Cerebellar nuclear complex (tissue), 1 donor: ENCODE measurements around the gene PCP4.

Experiments
- DNase-seq, 2 experiments: peaks; one replicate each; lab custom pipeline; 2025; lab: John Stamatoyannopoulos, UW

The PCP4 gene

DNA sequence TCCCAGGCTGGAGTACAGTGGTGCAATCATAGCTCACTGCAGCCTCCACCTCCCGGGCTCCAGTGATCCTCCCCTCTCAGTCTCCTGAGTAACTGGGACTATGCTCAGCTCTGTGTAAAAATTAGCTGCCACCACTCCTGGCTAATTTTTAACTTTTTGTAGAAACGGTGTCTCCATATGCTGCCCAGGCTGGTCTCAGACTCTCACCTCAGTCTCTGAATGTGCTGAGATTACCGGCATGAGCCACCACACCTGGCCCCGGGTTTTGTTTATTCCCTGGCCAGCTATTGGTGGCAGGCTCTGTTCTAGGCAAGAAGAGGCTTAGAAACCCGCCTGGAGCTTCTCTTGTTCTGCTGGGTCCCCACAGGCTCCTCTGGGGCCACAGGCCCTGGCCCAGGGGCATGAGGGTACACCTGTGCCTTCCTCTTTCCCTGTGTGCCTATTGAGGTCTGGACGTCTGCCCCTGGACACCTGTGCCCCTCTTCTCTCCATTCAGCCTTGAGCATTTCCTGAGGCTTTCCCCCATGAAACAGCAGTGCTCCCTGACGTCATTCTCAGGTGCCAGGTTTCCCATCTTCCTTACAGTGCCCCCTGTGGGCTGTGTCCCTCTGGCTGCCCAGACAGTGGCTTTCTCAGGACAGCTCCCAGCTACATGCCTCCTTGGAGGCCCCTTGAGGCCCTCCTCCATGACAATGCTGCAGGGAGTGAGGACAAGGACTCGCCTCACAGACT, 57.5 kb downstream of the PCP4 start:
- DNase-seq: no peak

DNA sequence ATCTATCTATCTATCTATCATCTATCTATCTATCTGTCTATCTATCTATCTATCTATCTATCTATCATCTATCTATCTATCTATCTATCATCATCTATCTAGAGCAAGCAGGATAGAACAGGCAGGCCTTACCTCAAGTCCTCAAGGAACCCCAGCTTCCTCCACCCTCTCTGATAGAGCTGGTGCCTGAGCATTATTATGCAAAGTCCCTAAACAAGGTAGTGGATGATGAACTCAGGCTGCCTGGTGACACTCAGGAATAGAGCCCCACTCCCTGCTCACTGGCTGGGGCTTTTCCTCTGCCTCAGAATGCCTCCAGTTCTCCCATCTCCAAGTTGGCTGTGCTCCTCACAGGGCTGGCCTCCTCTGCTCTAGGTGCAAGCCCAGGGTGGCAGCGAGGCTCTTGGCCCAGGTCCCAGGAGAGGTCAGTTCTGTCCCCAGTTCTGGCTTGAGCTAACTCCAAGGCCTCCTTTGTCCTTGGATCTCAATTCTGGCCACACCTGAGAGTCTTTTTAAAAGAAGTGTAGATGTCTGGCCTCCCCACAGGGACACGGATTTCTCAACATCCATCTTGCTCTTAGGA, 60.2 kb downstream of the PCP4 start:
- DNase-seq: no peak

DNA sequence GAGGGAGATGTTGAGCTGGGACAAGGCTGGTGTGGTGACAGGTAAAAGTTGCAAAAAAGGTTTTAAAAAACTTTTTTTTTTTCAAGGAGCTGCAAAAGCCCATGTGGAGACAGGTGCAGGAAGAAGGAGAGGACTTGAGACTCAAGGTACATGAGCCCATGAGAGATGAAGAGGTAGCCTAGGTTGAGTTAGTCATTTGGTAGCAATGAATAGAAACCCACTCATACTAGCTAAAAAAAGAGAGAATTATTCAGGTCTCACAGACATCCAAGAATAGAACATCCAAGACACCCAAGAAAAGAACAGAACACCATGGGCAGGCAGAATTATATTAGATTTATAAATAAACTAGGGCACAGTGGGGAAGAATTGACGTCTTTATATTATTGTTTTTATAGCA, 65.1 kb downstream of the PCP4 start:
- no peak for DNase-seq

DNA sequence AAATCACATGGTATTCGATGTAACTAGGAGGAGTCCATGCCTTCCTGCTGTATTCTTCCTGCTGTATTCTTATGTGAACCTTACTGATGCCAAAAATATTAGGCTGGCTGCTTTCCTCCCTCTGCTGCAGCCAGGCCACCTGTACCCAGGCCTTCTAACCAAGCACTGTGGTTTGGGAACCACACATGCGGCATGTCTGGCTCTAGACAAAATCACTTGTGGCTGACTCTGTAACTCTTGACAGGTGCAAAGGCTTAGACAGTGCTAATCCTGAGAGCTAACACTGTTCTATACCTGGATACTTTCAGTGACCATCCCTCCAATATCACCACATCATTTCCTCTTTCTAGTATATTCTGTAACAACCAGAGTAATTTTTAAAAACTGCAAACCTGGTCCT, 67.7 kb downstream of the PCP4 start:
- no peak for DNase-seq

DNA sequence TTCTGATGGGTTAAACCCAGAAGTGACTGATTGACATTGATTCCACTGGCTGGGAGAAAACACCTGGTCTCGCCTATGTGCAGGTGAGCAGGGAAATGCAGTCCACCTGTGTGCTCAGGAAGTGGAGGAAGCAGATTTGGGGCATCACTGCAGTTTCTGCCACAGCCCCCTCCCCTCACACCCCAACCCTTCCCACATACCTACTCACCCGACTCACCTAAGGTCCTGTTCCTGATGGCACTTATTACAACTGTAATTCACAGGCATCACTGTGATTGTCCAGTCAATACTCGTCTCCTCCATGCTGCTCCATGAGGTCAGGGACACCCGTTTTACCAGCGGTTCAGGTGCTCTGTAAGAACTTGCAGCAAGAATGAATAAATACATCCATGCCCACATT, 68.5 kb downstream of the PCP4 start:
- DNase-seq: no peak

DNA sequence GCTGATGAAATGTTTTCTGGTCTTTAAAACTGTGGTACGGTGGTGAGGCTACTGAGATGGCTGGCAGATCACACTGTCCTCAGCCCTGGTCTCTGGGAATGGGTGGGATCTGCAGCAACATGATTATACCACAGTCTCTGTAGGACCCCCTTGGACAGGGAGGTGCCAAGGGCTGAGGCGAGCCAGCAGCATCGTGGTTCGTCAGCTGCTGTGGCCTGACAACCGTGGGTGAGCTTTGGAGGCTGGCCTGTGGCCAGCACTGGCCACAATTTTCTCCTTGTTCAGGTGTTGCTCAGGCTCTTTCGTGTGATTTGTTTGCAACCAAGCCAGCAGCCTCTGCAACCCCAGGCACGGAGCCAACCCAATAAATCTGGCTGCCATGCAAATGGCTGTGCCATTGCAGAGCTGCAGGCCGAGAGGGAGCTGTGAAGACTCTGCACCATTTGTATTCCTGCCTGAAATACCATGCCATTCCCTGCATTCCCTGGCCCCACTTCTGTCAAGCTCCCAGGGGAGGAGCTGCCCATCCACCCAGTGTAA, 70.9 kb downstream of the PCP4 start:
- no peak for DNase-seq

DNA sequence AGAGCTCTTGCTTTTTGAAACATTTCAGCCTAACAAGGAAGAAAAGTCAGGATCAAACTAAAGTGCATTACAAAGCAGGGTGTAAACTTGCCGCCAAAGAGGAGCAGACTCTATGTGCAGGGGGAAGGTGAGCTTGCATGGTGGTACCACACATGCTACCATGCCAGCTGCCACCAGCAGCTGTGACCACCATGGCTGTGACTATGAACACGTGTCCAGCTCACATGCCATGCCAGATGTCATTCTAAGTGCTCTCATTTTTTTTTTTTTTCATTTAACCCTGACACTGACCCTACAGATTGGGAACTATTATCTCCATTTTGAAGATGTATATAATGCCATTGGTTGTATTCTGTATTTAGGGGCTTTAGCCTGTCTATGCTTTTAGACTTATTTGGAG, 79.0 kb downstream of the PCP4 start:
- no peak for DNase-seq

DNA sequence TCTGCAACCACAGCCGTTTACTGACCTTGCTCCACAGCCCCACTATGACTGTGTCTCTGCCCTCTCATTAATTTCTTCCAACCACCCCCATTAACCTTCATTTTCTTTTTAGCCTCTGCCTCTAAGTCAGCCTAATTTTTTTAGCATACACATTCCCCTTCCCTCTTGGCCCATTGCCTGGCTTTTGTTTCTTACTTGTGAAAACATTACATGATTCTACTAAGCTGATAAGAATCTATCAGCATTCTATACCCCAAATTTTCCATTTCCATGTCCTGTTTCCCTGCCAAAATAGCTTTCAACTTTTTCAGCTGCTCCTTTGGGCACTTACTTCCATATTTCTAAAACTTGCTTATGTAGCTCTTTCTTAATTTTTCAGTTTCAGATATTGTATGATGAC, 79.8 kb downstream of the PCP4 start:
- no peak for DNase-seq

DNA sequence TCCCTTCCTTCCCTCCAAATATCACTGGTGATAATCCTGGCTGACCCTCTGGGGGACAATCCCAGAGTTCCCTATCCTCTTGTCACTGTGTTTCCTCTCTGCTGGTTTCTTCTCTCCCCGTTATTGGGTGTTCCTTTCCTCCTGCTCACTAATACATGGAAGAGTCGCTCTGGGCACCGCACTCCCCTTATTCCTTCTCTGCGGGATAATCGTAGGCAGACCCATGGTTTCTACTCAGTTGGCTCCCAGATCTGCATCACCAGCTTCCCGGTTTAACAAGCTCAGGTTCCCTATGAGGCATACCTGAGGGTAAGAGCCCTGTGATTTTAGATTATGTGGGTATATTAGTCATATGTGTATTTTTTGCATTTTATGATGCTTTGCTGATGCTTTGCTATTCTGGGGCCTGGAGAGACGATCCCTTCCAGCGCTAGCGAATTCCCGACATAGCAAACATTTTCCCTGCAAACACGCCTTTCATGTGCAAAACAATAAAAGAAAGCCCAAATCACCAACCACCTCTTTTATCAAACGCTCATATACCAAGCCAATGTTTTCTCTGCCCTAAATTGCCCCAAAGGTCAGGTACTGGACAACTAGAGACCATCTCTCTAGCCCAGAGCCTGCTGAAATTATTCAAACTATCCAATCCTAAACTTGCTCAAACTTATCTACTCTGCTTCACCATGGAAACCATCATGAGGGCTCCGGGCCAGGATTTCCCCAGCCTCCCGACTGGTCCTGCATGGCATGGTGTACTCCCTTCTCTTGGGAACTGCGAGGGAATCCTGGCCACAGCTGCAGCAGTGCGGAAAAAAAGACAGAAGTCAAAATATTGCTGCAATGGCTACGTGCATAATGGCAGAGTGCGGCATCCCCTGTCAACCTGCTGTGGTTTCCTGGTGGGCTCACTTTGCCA, 84.2 kb downstream of the PCP4 start:
- DNase-seq: no peak

DNA sequence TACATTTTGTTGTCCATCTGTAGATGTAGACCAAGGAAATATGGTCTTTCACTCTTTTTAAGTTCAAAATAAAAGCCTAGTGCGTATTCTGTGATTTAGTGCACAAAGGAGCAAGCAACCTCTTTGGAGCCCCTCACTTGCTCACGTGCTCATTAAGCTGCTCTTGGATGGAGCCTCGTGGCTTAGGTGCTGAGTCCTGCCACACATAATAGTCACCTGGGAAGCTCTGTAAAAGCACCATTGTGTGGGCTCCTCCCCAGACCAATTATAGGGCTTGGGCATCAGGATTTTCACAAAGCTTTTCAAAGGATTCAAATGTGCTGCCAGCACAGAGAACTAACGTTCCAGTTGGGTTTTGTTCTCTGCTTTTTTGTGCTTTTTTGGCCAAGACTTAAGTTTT, 85.0 kb downstream of the PCP4 start:
- DNase-seq: no peak

DNA sequence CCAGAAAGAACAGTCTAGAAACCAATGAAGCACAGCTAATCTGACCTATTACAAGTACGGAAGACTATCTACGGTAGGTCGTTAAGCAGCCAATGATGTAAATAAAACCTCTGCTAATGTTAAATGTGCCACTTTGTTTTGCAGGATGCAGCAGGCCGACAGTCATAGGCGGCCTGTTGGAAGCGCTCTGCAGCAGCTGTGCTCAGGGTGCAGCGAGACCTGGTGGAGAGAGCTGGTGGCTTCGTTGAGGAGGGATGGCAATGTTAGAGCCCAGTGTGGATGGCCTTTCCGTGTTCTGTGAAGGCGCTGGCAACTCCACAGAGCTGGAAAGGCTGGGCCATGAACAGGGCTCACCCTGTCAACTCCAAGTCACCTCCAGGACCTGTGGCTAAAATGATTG, 87.3 kb downstream of the PCP4 start:
- DNase-seq: no peak

DNA sequence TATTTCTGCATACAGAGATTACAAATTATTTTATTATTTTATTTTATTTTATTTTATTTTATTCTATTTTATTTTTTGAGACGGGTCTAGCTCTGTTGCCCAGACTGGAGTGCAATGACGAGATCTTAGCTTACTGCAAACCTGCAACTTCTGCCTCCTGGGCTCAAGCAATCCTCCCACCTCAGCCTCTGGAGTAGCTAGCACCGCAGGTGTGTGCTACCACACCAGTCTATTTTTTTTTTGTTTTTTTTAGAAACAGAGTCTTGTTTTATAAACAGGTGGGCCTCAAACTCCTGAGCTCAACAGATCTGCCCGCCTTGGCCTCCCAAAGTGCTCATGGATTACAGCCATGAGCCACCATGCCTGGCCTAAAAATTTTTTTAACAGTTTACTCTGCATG, 88.1 kb downstream of the PCP4 start:
- DNase-seq: no peak

DNA sequence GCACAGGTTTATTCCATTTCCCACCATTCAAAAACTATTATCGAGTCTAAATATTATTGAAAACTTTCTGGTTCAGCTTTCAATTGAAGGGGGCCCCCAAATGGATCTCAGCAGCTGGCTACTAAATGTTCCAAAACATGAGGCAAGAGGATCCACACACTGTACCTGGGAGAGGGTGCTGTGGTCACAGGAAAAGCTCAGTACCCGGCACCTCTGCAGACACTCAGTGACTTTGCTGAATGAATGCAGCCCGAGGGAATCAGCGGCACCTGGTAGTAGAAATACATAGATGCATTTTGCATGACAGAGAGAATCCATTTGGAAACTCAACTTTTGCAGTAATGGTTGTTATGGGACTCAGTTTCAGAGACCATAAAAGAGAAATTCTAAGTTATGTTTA, 89.3 kb downstream of the PCP4 start:
- DNase-seq: no peak

DNA sequence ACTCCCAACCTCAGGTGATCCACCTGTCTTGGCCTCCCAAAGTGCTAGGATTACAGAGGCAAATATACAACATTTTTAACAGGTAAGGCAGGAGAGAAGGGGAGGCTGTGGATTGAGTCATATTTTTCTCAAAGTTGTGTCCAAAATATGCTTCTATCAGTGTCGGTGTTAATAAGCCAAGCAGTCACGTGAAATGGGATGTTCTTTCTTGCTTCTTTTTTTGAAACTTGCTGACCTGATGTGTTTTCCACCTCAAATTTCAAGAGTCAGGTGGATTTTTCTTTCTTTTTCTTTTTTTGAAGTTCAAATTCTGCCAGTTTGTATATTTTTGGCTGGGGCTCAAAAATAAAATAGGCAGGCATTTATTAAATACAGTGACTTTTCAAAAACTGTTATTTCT, 91.5 kb downstream of the PCP4 start:
- DNase-seq: no peak

DNA sequence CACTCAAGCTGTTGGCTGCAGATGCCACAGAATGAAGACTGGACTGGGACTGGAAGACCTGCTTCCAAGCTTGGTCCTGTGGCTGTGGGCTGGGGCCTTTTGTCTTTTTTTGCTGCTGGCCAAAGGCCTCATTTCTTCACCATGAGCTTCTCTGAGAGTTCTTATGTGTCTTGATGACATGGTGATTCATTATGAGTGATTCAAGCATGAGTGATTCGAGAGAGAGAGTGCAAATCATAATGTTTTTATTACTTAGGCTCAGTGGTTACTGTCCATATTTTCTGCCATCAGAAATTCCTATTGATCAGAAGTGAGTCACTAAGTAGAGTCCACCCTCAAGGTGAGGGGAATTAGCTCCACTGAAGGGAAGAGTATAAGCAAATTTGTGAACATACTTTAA, 94.0 kb downstream of the PCP4 start:
- DNase-seq: no peak

DNA sequence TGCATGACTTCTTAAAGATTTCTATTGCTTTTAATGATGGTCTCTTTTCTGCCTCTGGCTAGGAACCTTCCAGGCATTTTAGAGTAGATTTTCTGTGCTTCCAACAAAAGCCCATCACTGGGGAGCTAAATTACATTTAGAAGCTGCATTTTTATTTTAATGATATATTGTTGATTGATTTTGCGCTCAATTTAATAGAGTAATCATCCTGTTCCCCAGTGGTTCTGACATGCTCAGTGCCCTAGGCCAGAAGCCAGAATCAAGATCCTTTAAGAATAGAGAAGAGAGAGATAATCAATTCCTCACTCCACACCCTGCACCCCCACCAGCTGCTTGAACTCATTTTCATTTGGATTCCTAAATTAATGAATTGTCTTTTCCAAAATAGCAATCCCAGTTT, 97.8 kb downstream of the PCP4 start:
- no peak for DNase-seq

DNA sequence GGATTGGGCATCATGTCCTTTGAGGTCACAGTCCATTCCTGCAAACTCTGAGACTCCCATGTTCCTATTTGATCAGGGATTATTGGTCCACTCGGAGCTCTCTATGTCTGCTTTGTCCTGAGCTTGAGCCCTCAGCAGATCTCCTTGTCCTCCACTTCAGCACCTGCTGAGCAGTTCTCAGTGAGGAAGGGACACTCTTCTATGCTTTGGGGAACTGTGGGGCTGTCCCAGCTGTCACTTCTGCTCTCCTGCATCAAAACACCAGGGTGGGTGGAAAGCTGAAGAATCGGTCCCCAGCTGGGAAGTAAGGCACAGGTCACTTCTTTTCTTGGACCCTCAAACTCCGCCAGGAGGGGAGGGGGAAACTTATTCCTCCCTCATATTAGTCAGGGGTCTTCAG, 99.5 kb downstream of the PCP4 start:
- no peak for DNase-seq

DNA sequence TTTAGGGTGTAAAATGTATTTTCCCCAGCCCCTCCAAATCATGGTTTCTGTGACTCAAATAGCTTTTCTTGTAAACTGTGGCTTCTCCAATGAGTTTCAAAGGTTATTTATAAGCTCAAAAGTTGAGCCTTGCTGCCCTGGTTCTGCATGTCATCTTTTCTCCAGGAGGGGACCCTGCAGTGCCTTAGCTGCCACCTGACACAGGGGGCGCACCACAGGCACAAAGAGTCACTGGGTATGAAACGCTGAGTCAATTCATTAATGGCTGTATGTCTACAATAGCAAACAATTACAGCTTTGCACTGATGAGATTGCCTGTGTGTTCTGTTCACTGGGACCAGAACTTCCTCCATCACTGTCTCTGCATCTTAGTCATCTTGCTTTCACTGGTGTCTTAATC, 100.8 kb downstream of the PCP4 start:
- no peak for DNase-seq

DNA sequence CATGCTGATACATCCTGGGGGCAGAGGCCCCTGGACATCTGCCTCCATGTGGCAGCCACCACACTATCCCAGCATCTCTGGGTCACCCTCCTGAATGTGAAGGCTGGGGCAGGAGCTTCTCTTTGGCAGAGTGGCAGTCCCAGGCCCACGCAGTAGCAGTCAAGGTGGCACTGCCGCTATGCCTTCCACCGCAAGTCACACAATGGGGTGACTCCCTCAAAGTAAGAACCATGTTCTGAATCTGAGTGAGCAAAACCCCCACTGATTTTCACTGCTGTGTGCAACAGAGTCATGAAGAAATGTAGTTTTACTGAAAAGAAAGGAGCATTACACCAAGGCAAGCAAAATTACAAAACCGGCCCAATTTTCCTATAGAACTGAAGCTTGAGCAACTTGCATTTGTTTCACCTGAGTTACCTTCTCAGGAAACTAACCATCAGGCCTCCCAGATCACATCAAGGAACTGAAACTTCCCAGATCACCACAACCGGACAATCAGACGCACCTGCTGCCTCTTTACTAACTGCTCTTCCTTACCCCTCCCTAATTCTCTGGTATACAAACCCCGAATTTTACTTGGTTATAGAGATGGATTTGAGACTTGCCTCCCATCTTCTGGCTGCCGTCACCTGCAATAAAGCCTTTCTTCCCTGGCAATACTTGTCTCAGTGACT, 102.6 kb downstream of the PCP4 start:
- no peak for DNase-seq

DNA sequence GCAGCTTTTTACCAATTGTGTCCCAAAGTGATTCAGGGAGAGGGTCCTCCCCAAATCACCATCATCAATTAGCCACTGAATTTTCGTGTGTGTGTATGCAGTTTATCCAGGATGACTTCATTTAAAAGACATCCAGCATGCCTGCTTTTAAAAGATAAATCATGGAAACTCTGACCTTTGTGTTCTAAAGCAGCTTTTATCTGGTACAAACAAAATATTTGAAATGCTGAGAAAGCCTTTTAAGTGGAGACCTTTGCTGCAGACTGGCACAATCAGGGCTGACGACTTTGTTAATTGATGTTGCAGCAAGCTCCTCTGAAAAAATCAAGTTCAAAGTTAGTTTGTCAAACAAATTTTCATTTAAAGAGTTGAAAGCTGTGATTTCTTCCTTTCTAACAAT, 104.7 kb downstream of the PCP4 start:
- DNase-seq: no peak

DNA sequence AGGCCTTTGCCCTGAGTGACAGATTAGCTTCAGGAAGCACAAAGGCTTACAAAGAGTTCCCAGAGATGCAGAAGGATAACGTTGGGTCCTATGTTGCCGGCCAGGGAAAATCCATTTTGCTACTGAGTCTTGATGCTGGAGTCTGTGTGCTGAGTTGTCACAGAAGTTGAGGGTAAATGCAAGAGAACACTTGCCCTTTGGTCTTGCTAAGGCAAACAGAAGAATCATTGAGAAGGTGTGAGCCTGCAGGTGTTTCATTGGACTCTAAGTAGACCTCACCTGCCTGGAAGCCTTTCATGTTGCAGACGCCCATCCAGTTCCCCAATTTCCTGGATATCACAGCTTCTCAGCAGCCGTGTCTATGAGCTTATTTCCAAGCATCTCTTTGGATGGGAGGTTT, 105.2 kb downstream of the PCP4 start:
- DNase-seq: no peak
